Retinal pigment epithelial cell (primary cell): ENCODE data around the gene ARMC9.

Experiments
- DNase-seq: peaks from one replicate; pipeline ENCODE4 v3.0.0-alpha.2; 2010; ENCODE audit warnings: low read depth
- H3K4me3 ChIP-seq: 2 replicates; pipeline ENCODE4 v1.5.1; 2011; ENCODE audit warnings: mild to moderate bottlenecking, low read length, control low read depth, moderate library complexity
- TF ChIP-seq, protein P1 (sequence below): conservative IDR thresholded peaks from 2 replicates; pipeline ENCODE4 v1.5.1; 2011; ENCODE audit warnings: low read depth, low read length, control low read depth, inconsistent platforms

The ARMC9 gene, protein sequence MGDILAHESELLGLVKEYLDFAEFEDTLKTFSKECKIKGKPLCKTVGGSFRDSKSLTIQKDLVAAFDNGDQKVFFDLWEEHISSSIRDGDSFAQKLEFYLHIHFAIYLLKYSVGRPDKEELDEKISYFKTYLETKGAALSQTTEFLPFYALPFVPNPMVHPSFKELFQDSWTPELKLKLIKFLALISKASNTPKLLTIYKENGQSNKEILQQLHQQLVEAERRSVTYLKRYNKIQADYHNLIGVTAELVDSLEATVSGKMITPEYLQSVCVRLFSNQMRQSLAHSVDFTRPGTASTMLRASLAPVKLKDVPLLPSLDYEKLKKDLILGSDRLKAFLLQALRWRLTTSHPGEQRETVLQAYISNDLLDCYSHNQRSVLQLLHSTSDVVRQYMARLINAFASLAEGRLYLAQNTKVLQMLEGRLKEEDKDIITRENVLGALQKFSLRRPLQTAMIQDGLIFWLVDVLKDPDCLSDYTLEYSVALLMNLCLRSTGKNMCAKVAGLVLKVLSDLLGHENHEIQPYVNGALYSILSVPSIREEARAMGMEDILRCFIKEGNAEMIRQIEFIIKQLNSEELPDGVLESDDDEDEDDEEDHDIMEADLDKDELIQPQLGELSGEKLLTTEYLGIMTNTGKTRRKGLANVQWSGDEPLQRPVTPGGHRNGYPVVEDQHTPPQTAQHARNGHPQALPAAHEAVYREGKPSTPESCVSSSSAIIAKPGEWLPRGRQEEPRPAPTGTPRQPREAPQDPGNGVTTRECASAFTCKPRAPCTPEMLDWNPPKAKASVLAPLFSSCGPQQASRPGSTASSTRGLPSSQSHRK

DNA sequence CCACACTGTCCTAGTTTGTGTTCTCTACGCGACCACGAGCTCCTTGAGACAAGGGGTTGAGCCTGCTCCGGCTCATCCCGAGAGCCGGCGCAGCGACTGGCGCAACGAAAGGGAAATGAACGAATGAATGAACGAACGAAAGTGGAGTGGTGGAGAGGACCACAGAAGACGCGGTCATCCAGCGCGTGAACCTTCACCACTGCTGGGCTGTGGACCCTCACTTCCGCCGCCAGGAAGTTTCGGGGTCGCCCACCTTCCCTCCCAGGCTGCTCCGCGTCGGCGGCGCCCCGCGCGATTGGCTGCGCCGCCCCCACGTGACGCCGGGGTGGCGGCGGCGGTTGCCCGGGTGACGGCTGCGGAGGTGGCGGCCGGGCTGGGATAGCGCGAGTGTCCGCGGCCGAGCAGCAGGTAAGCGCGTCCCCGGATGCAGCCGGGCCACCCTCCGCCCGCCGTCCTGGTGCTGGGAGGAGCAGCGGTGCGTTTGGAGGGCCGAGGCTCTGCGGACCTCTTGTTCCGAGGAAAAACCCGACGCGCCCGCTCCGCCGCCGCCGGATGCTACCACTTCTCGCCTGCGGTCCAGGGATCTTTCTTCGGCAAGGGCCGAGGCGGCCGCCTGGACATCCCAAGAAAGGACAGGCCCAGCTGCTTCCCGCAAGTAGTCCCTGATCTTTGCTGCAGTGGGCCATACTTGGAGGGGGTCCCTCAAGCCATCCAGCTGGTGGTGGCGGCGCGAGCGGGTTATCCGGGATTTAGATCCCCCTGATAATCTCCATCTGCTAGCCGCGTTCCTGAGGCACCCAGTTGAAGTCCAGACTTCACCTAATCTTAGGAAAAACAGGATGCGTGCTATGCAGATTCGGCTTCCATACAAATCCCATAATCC lies at the start of gene ARMC9:
Gene ARMC9 (plus strand): TSS at position 341 of the 883 bp plus-strand sequence. CDS start 7,608 bp downstream, outside the sequence.
- peak within 1 kb of the TSS; percentile 97 for H3K4me3 ChIP-seq
- no peak for DNase-seq
- TF ChIP-seq, protein P1, sequence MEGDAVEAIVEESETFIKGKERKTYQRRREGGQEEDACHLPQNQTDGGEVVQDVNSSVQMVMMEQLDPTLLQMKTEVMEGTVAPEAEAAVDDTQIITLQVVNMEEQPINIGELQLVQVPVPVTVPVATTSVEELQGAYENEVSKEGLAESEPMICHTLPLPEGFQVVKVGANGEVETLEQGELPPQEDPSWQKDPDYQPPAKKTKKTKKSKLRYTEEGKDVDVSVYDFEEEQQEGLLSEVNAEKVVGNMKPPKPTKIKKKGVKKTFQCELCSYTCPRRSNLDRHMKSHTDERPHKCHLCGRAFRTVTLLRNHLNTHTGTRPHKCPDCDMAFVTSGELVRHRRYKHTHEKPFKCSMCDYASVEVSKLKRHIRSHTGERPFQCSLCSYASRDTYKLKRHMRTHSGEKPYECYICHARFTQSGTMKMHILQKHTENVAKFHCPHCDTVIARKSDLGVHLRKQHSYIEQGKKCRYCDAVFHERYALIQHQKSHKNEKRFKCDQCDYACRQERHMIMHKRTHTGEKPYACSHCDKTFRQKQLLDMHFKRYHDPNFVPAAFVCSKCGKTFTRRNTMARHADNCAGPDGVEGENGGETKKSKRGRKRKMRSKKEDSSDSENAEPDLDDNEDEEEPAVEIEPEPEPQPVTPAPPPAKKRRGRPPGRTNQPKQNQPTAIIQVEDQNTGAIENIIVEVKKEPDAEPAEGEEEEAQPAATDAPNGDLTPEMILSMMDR, result no peak

DNA sequence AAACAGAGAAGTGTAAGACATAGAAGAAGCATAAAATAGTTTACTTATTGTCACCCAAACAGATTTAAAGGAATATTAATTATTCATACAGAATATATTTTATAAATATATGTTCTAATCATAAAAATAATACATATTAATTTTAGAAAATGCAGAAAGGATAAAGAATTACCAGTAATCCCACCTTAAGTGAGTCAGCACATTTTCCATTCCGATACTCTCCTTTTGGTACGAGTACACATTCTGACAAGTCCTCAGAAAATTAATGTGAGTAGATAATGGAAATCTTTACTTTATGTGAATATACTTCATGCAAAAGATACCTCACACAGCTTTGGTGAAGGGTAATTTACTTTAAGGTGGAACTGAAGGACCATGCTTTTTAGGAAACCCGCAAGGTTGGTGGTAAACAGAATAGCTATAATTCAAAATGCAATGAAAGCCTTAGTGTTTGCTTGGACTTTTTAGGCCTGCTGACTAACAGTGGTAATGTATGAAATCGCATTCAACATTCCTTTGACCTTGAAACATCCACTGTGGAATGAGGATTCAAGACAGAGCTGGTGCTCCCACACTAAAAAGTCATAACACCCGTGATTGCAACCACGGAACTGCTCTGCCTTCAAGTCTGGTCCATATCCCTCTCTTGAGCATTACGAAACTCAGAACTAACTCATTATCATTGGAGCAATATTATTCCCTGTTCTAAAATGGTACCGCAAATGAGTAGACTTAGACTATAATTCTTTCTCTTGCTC lies 45.5 kb upstream of the ARMC9 start:
- DNase-seq, result no peak
- no peak overlapping the region for H3K4me3 ChIP-seq
- TF ChIP-seq, protein P1, result no peak

DNA sequence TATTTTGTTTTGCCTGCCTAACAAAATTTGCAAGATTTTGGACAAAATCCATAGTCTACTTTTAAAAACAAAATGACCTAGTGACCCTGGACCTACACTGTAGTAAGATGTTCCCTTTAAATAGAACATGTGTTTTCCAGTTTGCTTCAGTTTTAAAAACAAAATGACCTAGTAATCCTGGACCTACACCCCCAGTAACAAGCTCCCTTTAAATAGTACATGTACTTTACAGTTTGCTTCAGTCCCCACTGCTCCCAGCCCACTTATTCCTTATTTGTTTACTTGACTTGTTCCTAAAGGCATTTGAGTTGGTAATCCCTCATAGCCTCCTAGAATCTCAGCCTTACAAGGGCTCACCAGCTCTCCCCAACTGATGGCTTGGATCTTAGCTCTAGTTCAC lies 39.1 kb upstream of the ARMC9 start:
- TF ChIP-seq, protein P1, result no peak
- DNase-seq, result no peak
- H3K4me3 ChIP-seq, result no peak overlapping the region

DNA sequence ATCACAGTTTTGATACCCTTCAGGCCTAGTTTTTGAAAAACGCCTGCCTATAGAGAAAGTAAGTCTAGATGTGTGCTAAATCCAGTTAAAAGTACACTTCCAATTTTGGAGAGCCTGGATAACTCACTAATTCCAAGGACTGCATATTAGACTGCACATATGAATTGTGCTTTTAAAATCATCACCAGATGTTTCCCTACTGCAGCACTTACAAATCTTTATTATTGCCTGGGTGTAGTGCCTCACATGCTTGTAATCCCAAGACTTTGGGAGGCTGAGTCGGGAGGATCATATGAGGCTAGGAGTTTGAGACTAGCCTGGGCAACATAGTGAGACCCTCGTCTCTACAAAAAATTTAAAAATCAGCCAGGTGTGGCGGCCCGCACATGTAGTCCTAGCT lies 37.7 kb upstream of the ARMC9 start:
- DNase-seq, result no peak
- TF ChIP-seq, protein P1, result no peak
- H3K4me3 ChIP-seq, result no peak overlapping the region

DNA sequence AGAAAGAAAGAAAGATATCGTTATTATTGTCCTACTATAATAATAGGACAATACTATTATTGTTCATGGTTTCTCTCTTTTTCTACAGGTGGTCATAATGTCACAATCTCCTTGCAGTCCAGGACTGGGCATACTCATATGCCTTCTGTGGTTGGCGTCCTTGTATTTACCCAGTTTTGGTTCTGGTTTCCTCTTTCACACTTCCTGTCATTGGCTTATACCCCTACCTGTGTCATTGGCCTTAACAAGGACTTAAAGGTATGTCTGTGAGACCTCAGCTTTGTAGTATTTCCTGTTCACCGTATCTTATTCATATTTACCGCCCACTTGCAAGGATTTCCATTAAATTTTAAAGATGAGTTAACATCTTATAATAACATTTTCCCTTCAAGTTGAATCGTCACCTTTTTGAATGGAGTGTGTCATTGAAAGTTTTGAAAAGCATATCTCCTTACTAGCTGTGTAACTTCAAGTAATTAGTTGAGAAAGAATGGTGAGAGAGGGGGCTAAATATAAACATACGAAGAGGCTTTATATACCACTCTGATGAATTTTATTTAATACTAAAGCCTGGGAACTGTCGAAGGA lies 37.1 kb upstream of the ARMC9 start:
- DNase-seq, result no peak
- TF ChIP-seq, protein P1, result no peak
- no peak overlapping the region for H3K4me3 ChIP-seq

DNA sequence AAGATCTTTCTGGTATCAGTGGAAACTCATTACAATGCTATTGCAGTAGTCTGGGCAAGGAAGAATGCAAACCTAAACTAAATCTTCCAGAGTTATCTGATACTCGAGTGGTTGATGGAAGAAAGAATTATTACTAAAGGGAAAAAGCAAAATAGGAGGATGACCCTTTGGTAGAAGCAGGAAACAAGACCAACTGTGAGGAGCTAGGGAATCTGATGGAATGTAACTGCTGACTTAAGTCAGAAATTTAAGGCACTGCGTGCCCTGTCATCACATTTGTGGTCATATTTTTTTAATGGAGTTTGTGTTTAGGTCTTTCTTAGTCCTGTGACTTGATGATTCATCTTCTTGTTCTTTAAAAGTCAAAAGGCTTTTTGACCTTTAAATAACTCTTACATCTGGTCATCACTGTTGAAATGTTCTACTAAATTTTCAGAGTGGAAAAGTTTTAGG lies 36.5 kb upstream of the ARMC9 start:
- TF ChIP-seq, protein P1, result no peak
- DNase-seq, result peak; percentile 89
- H3K4me3 ChIP-seq, result no peak overlapping the region
